Measurements from ENCODE around the gene TSC1.

DNA sequence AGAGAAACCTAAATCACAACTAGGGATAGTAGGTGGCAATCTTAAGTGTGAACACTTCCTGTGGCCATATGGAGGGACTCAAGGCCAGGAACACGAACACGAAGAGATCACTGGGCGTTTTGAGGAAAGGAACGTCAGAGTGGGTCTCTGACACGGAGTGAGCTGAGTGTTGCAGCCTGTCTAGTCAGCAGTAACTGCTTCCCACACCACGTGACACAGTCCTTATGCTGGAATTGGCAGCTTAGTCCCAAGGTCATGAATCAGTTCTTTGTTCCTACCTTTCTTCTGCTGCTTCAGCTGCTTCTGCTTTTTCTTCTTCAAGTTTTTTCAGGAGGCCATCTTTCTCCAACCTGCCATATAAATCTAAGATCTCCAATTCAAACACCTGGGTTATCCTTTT is 47.5 kb downstream of the TSC1 start:
- TF ChIP-seq, protein P1, sequence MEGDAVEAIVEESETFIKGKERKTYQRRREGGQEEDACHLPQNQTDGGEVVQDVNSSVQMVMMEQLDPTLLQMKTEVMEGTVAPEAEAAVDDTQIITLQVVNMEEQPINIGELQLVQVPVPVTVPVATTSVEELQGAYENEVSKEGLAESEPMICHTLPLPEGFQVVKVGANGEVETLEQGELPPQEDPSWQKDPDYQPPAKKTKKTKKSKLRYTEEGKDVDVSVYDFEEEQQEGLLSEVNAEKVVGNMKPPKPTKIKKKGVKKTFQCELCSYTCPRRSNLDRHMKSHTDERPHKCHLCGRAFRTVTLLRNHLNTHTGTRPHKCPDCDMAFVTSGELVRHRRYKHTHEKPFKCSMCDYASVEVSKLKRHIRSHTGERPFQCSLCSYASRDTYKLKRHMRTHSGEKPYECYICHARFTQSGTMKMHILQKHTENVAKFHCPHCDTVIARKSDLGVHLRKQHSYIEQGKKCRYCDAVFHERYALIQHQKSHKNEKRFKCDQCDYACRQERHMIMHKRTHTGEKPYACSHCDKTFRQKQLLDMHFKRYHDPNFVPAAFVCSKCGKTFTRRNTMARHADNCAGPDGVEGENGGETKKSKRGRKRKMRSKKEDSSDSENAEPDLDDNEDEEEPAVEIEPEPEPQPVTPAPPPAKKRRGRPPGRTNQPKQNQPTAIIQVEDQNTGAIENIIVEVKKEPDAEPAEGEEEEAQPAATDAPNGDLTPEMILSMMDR (IDR thresholded peaks at IDR 0.05): no peak
- no peak for TF ChIP-seq POLR2A (IDR thresholded peaks at IDR 0.05)

Data from testis (tissue), 2 donors.